GM12872 (cell line): ENCODE measurements around the gene CCNYL1.
A peak's percentile ranks its signal among the peaks of the same experiment; 100 is the strongest.

Source experiments
- TF ChIP-seq, protein P1 (sequence below): IDR thresholded peaks from 3 replicates; pipeline ENCODE4 v1.5.1; 2011; ENCODE audit warnings: low read depth, mild to moderate bottlenecking, low read length, moderate library complexity; ENCODE audit not compliant: insufficient read depth

The CCNYL1 gene

DNA sequence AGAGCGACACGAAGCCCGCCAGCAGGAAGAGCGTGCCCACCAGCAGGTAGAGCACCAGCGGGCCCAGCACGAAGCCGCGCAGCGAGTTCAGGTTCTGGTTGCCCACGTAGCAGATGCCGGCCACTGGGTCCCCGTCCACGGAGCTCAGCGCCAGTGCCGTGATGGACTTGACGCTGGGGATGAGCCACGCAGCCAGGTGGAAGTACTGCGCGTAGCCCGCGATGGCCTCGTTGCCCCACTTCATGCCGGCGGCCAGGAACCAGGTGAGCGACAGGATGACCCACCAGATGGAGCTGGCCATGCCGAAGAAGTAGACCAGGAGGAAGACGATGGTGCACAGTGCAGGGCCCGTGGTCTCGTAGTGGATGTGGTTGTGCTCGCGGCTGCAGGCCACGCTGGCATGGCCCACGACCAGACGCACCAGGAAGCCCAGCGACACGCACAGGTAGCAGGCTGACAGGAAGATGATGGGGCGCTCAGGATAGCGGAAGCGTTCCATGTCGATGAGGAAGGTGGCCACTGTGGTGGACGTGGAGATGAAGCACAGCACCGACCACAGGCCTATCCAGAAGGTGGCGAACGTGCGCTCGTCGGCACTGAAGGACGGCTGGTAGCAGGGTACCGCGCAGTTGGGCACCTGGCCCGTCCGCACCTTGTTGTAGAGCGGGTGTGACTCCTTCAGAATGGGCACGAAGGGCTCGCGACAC is 56.2 kb downstream of the CCNYL1 start:
- TF ChIP-seq, protein P1, sequence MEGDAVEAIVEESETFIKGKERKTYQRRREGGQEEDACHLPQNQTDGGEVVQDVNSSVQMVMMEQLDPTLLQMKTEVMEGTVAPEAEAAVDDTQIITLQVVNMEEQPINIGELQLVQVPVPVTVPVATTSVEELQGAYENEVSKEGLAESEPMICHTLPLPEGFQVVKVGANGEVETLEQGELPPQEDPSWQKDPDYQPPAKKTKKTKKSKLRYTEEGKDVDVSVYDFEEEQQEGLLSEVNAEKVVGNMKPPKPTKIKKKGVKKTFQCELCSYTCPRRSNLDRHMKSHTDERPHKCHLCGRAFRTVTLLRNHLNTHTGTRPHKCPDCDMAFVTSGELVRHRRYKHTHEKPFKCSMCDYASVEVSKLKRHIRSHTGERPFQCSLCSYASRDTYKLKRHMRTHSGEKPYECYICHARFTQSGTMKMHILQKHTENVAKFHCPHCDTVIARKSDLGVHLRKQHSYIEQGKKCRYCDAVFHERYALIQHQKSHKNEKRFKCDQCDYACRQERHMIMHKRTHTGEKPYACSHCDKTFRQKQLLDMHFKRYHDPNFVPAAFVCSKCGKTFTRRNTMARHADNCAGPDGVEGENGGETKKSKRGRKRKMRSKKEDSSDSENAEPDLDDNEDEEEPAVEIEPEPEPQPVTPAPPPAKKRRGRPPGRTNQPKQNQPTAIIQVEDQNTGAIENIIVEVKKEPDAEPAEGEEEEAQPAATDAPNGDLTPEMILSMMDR: peak; percentile 18; the same call in 2 of the 3 replicates

DNA sequence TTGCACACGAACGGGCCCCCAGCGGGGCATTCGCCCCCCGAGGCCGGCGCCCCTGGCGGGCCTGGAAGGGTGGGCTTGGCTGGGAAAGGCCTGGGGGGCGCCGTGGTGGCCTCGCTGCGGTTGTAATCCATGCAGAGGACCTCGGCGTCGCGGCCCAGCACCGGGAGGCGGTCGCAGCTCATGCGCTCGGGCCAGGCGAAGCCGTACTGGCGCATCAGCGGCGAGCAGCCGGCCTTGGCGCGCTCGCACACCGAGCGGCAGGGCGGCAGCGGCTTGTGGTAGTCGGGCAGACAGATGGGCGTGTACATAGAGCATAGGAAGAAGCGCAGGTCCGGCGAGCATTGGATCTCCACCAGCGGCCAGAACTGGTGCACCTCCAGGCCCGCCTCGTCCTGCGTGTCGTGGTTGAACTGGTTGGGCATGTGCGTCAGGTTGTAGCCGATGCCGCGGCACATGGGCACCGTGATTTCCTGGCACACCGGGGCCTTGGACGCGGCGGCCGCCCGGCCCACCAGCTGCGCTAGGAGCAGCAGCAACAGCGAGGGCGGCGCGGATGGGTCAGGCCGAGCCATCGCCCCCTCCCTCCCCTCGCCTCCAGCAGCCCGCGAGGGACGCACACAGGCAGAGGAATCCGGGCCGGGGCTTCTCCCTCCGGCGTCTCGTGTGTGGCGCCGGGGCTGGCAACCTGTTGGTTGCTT is 56.9 kb downstream of the CCNYL1 start:
- TF ChIP-seq, protein P1: no peak

DNA sequence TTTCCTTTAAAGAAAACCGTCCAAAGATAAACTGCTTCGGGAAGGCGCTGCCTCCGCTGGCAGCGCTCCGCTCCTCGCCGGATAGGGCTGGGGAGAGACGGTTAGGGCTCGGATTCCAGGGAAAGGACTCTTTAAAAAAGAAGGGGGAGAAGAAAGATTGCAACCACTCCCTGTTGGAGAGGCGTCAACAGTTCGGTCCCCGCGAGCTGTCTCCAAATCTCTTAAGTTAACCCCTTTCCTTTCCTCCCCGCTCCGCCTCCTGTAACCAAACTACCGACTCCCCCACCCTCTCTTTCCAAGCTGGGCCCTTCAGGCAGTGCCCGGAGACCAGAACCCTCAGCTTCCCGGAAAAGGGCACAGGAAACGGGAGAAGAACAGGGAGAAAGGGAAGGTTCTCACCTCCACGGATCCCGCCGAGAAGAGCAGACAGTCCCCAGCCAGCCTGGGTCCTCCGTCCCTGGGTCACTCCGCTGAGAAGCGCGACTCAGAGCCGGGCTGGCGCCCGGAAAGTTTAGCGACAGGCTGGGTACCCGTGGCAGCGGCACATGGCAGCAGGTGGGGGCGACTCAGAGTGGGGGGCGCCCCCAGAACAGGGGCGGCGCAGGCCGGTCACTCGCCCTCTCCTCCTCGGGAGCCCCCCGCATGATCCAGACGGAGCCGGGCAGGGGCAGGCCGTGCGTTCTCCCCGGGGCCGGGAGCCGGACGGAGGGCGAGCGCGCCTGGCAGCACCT is 57.6 kb downstream of the CCNYL1 start:
- TF ChIP-seq, protein P1: no peak

DNA sequence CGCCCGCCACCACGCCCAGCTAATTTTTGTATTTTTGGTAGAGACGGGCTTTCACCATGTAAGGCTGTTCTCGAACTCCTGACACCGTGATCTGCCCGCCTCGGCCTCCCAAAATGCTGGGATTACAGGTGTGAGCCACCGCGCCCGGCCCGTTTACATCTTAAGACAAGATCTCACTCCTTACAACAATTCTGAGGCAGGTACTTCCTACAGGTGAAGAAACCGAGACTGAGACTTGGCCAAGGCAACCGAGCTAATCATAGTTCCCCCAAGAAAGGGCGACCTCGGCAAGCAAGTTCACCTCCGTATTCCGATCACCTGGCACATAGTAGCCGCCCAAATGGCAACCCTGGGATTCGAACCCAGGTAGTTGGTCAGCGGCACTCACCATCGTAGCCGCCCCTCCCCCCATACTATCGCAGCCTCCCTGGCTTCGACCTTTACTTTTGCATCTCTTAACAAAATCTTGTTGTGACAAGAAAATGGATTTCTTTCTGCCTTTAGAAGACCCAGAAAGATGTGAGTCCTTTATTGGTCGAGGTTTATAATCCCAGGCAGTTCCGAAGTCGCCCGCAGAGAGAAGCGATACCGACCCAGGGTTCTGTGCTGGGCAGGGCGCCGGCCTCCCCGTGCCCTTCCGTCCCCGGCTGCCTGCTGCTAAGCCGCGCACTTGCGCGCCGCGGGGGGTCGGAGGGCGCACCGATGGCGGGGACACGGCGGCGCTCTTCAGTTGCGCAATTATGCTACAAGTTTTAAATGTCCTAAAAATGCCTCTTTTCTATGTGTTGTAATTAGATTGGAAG is 59.4 kb downstream of the CCNYL1 start:
- TF ChIP-seq, protein P1: no peak

DNA sequence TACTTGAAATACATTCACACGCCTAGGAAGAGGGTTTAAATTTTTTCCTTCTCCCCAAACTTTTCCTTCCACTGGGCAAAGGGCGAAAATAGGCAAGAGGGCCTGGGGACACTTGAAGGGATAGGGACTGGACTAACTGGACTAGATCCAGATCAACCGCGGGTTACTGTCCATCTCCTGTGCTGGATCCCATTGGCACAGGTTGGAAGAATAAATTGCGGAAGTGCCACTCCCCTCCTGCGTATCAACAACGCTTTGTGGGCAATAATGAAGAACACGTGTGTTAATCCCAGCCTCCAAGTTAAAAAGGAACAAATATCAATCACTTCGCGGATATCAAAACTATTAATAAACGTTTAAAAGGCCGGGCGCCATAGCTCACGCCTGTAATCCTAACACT is 60.0 kb downstream of the CCNYL1 start:
- TF ChIP-seq, protein P1: no peak

DNA sequence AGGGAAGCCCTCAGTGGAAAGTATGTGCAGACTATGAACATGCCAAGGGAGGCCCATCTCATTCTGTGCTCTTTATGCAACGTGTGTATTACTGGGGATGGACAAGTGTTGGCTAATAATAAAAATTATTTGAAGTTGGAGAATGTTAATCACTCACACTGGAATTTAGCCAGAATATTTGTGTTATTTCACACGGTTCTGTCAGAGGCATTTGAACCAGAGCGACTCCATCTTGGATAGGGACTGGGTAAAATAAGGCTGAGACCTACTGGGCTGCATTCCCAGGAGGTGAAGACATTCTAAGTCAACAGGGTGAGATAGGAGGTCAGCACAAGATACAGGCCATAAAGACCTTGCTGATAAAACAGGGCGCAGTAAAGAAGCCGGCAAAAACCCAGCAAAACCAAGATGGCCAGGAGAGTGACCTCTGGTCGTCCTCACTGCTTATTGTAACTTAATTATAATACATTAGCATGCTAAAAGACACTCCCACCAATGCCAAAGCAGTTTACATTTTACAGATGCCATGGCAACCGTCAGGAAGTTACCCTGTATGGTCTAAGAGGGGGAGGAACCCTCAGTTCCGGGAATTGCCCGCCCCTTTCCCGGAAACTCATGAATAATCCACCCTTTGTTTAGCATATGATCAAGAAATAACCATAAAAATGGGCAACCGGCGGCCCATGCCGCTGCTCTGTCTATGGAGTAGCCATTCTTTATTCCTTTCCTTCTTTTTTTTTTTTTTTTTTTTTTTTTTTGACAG is 60.8 kb downstream of the CCNYL1 start:
- TF ChIP-seq, protein P1: no peak
